GM23338 (cell line): ENCODE data around the gene AFF3. TPM values are rescaled to one million over a fixed set of nuclear protein-coding genes. Genes with fewer than 3 reads are reported as not detected.
A peak's percentile ranks its signal among the peaks of the same experiment; 100 is the strongest.

Experiments
- ATAC-seq: fragments of 200-7000 bp; cut with Tn5 transposase; 3 replicates; pipeline ENCODE4 v1.9.1; 2020
- DNase-seq: peaks from one replicate; pipeline ENCODE4 v3.0.0-alpha.2; 2015; ENCODE audit warnings: low spot score
- H2AFZ ChIP-seq: fragments of 200-600 bp; sonication (generic); 2 replicates; pipeline ENCODE4 v1.8.0; 2016; ENCODE audit warnings: antibody characterized with exemption, mild to moderate bottlenecking, moderate library complexity
- H3F3A ChIP-seq: fragments of 200-600 bp; sonication (generic); replicated peaks from 2 replicates; pipeline ENCODE4 v1.8.0; 2017; ENCODE audit warnings: antibody characterized with exemption, mixed run types, low read depth
- H3K27ac ChIP-seq: fragments of 200-600 bp; sonication (generic); 2 replicates; pipeline ENCODE4 v1.6.1; 2016; ENCODE audit warnings: low read depth
- H3K27me3 ChIP-seq: fragments of 200-600 bp; sonication (generic); 2 replicates; pipeline ENCODE4 v1.8.0; 2016; ENCODE audit warnings: mild to moderate bottlenecking, mixed run types, moderate library complexity; ENCODE audit not compliant: insufficient read depth
- H3K36me3 ChIP-seq: fragments of 200-600 bp; sonication (generic); 2 replicates; pipeline ENCODE4 v1.8.0; 2016; ENCODE audit warnings: mild to moderate bottlenecking; ENCODE audit not compliant: insufficient read depth
- H3K4me1 ChIP-seq: fragments of 200-600 bp; sonication (generic); 2 replicates; pipeline ENCODE4 v1.8.0; 2016; ENCODE audit warnings: mild to moderate bottlenecking, moderate library complexity; ENCODE audit not compliant: insufficient read depth
- H3K4me2 ChIP-seq: fragments of 200-600 bp; sonication (generic); 2 replicates; pipeline ENCODE4 v1.7.1; 2017; ENCODE audit warnings: mixed run types
- H3K4me3 ChIP-seq: fragments of 200-600 bp; sonication (generic); 2 replicates; pipeline ENCODE4 v1.6.1; 2016; ENCODE audit warnings: mixed run types
- H3K79me2 ChIP-seq: fragments of 200-600 bp; sonication (generic); replicated peaks from 2 replicates; pipeline ENCODE4 v1.8.0; 2017; ENCODE audit warnings: mild to moderate bottlenecking; ENCODE audit not compliant: insufficient read depth
- H3K9me2 ChIP-seq: fragments of 200-600 bp; sonication (generic); 2 replicates; pipeline ENCODE4 v1.8.0; 2017; ENCODE audit not compliant: insufficient read depth
- H4K20me1 ChIP-seq: fragments of 200-600 bp; sonication (generic); replicated peaks from 2 replicates; pipeline ENCODE4 v1.8.0; 2017; ENCODE audit warnings: mild to moderate bottlenecking; ENCODE audit not compliant: insufficient read depth
- H3K27ac Mint-ChIP-seq: 2 replicates; pipeline ENCODE4 v1.8.0; 2020; ENCODE audit warnings: inconsistent platforms, mild to moderate bottlenecking, moderate library complexity, mixed read lengths
- H3K27me3 Mint-ChIP-seq: 3 replicates; pipeline ENCODE4 v1.8.0; 2022; ENCODE audit warnings: low read depth, mild to moderate bottlenecking, moderate library complexity, mixed read lengths, inconsistent platforms; ENCODE audit not compliant: insufficient read depth, poor library complexity
- H3K36me3 Mint-ChIP-seq: 3 replicates; pipeline ENCODE4 v1.8.0; 2021; ENCODE audit warnings: low read depth, mild to moderate bottlenecking, inconsistent platforms, moderate library complexity, mixed read lengths
- H3K4me1 Mint-ChIP-seq: 3 replicates; pipeline ENCODE4 v1.8.0; 2020; ENCODE audit warnings: mild to moderate bottlenecking, inconsistent platforms, mixed read lengths
- H3K4me3 Mint-ChIP-seq: 3 replicates; pipeline ENCODE4 v1.8.0; 2021; ENCODE audit warnings: moderate library complexity, mild to moderate bottlenecking, inconsistent platforms, mixed read lengths
- H3K9me3 Mint-ChIP-seq: 3 replicates; pipeline ENCODE4 v1.8.0; 2020; ENCODE audit warnings: moderate library complexity, mild to moderate bottlenecking, inconsistent platforms, mixed read lengths
- CREB1 ChIP-seq: fragments of 250-450 bp; sonication (Bioruptor Pico); IDR thresholded peaks from 2 replicates; pipeline ENCODE4 v1.5.0; 2020; ENCODE audit warnings: low read depth, mild to moderate bottlenecking, moderate library complexity
- CTCF ChIP-seq, 2 experiments: fragments of 200-600 bp in 1 of 2; sonication (generic) in 1 of 2; conservative IDR thresholded peaks; 2 replicates each; pipeline versions ENCODE4 v1.5.1 to v1.6.1; 2016 to 2017; ENCODE audit warnings: antibody characterized with exemption in 2 of 2, low read depth in 2 of 2, mild to moderate bottlenecking in 2 of 2, moderate library complexity in 1 of 2
- EZH2 ChIP-seq: fragments of 200-600 bp; sonication (generic); IDR thresholded peaks from one replicate; pipeline ENCODE4 v1.8.0; 2017; ENCODE audit warnings: antibody characterized with exemption, mild to moderate bottlenecking, low read depth; ENCODE audit not compliant: unreplicated experiment
- EZH2phosphoT487 ChIP-seq: fragments of 200-600 bp; sonication (generic); IDR thresholded peaks from one replicate; pipeline ENCODE4 v1.8.1; 2018; ENCODE audit warnings: antibody characterized with exemption; ENCODE audit not compliant: unreplicated experiment
- JUNB ChIP-seq: IDR thresholded peaks from one replicate; pipeline ENCODE4 v1.6.1; 2016; ENCODE audit warnings: antibody characterized with exemption; ENCODE audit not compliant: unreplicated experiment
- NANOG ChIP-seq: IDR thresholded peaks from 2 replicates; pipeline ENCODE4 v1.6.1; 2016; ENCODE audit warnings: antibody characterized with exemption, borderline replicate concordance
- POLR2AphosphoS5 ChIP-seq: IDR thresholded peaks from 2 replicates; pipeline ENCODE4 v1.6.1; 2016; ENCODE audit warnings: antibody characterized with exemption, low read depth
- STAT1 ChIP-seq: IDR thresholded peaks from one replicate; pipeline ENCODE4 v1.6.1; 2016; ENCODE audit warnings: antibody characterized with exemption; ENCODE audit not compliant: unreplicated experiment
- ZNF114 ChIP-seq: fragments of 250-450 bp; sonication (Bioruptor Pico); IDR thresholded peaks from 2 replicates; pipeline ENCODE4 v1.5.0; 2020; ENCODE audit warnings: mild to moderate bottlenecking, moderate library complexity
- ZNF331 ChIP-seq: fragments of 250-450 bp; sonication (Bioruptor Pico); IDR thresholded peaks from 2 replicates; pipeline ENCODE4 v1.5.0; 2020; ENCODE audit warnings: low read depth, mild to moderate bottlenecking, moderate library complexity
- polyA plus RNA-seq: library from polyadenylated mRNA; unstranded; fragments of >200 nt; fragmentation: Nextera tagmentation; extraction: Ambion mirVana; gene quantifications from 2 replicates; pipeline ENCODE4 v1.2.1, GENCODE V29; 2016
- total RNA-seq: library from RNA; depleted of rRNA; stranded (reverse); fragments of >200 nt; shearing (Covaris generic); gene quantifications from 2 replicates; pipeline ENCODE4 v1.2.3, GENCODE V29; 2014
- TF ChIP-seq, protein P1 (sequence below): IDR thresholded peaks from one replicate; pipeline ENCODE4 v1.6.1; 2018; ENCODE audit warnings: antibody characterized with exemption; ENCODE audit not compliant: unreplicated experiment

AFF3 gene
- total and polyA plus RNA-seq, 2 experiments from 2014 or later: 0.73 to 1.4 TPM

- TF ChIP-seq CREB1: no peak
- no peak for TF ChIP-seq CTCF (conservative IDR thresholded peaks at IDR 0.05; ENCODE audit: low read depth in 2 of 2)
- TF ChIP-seq POLR2AphosphoS5: no peak
- no peak for TF ChIP-seq NANOG
- no peak for TF ChIP-seq STAT1
- TF ChIP-seq JUNB: no peak
- no peak for TF ChIP-seq ZNF114 (CRISPR knock-in tag)
- Histone ChIP-seq H3K9me2 (no peaks in the 10 kb centered on the region; the same call in 1 of the 2 replicates), H2AFZ (no peak overlapping the region), H3K27me3 (no peaks in the 10 kb centered on the region), H4K20me1 (no peaks in the 10 kb centered on the region), H3K4me2 (no peak overlapping the region), H3K36me3 (no peaks in the 10 kb centered on the region), H3K27ac (no peak overlapping the region), H3K4me3 (no peak overlapping the region), H3F3A (no peaks in the 10 kb centered on the region), H3K79me2 (no peaks in the 10 kb centered on the region), H3K4me1 (peaks cover 37% of the 10 kb centered on the region)
- H3K4me3 Mint-ChIP-seq: no peak overlapping the region
- no peaks in the 10 kb centered on the region for H3K36me3 Mint-ChIP-seq
- DNase-seq: no peak
- no peak overlapping the region for H3K27ac Mint-ChIP-seq
- H3K27me3 Mint-ChIP-seq: no peaks in the 10 kb centered on the region
- ATAC-seq: no peak
- peaks cover 55% of the 10 kb centered on the region for H3K4me1 Mint-ChIP-seq
- H3K9me3 Mint-ChIP-seq: no peaks in the 10 kb centered on the region
Observed at GRCh38 chr2:99709229-99709628, 433.2 kb downstream of the AFF3 start.

DNA sequence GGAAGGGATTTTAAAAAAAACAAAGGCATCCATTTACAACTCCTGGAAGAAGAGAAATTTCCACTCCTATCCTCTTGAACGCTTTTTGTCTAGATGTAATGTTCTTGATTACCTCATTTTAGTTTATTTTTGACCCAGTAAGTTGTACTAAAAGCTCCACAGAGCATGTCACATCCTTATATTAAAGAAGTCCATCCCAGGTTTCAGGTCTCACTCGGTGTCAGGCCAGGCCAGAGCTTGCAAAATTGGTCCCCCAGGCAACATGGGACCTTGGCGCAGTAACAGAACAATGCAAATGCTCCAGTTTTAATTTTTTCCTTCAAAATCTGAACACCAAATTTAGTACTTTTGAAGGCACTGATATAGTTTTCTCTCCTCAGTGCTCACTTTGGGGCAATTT lies 434.2 kb downstream of the AFF3 start:
- Mint-ChIP-seq H3K36me3 (no peaks in the 10 kb centered on the region), H3K4me3 (no peak overlapping the region), H3K27ac (no peak overlapping the region), H3K27me3 (no peaks in the 10 kb centered on the region), H3K4me1 (peaks cover 55% of the 10 kb centered on the region), H3K9me3 (no peaks in the 10 kb centered on the region)
- Histone ChIP-seq H3K36me3 (no peaks in the 10 kb centered on the region), H3K79me2 (no peaks in the 10 kb centered on the region), H3F3A (no peaks in the 10 kb centered on the region), H2AFZ (no peak overlapping the region), H3K27ac (no peak overlapping the region), H3K4me3 (no peak overlapping the region), H3K4me2 (0 out of 2 replicates have a peak overlapping the region, but pooled peaks have one; percentile 28), H4K20me1 (no peaks in the 10 kb centered on the region), H3K4me1 (peaks cover 37% of the 10 kb centered on the region), H3K9me2 (no peaks in the 10 kb centered on the region; the same call in 1 of the 2 replicates), H3K27me3 (no peaks in the 10 kb centered on the region)
- ATAC-seq: peak; percentile 73
- peak; percentile 39 for DNase-seq
- TF ChIP-seq POLR2AphosphoS5 (no peak), CREB1 (no peak), EZH2phosphoT487 (no peak), CTCF (conservative IDR thresholded peaks at IDR 0.05; ENCODE audit: low read depth in 2 of 2) (no peak), STAT1 (no peak), ZNF114 (CRISPR knock-in tag) (no peak), NANOG (no peak), EZH2 (no peak), JUNB (no peak), ZNF331 (CRISPR knock-in tag) (no peak)
- TF ChIP-seq, protein P1, sequence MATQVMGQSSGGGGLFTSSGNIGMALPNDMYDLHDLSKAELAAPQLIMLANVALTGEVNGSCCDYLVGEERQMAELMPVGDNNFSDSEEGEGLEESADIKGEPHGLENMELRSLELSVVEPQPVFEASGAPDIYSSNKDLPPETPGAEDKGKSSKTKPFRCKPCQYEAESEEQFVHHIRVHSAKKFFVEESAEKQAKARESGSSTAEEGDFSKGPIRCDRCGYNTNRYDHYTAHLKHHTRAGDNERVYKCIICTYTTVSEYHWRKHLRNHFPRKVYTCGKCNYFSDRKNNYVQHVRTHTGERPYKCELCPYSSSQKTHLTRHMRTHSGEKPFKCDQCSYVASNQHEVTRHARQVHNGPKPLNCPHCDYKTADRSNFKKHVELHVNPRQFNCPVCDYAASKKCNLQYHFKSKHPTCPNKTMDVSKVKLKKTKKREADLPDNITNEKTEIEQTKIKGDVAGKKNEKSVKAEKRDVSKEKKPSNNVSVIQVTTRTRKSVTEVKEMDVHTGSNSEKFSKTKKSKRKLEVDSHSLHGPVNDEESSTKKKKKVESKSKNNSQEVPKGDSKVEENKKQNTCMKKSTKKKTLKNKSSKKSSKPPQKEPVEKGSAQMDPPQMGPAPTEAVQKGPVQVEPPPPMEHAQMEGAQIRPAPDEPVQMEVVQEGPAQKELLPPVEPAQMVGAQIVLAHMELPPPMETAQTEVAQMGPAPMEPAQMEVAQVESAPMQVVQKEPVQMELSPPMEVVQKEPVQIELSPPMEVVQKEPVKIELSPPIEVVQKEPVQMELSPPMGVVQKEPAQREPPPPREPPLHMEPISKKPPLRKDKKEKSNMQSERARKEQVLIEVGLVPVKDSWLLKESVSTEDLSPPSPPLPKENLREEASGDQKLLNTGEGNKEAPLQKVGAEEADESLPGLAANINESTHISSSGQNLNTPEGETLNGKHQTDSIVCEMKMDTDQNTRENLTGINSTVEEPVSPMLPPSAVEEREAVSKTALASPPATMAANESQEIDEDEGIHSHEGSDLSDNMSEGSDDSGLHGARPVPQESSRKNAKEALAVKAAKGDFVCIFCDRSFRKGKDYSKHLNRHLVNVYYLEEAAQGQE: no peak
